ENCODE measurements around the gene UGT2B11. TPM values are rescaled to one million over a fixed set of nuclear protein-coding genes. Genes with fewer than 3 reads are reported as not detected.
"Not testable (repeated sequence)": the region's sequence is repeated elsewhere in the genome, so short reads cannot be mapped to it uniquely, and the experiment has no call there.

The UGT2B11 gene
- total RNA-seq, 1 donor from 2014 or later = not detected

DNA sequence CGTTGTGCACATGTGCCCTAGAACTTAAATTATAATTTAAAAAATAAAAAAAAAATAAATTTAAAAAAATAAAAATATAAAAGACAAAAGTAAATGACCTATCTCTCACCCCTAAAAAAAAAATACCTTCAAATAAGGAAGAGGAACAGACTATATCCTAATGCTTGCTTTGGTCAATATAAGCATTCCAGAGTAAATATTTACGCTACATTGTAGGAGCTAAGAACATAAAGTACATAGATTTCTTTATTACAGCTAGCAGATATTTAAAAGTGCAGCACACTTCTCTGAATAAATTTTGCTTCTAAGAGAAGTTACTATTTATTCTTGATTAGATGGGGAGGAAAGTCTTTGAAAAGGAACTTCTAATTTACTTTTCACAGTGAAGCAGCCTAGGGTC, 24.5 kb upstream of the UGT2B11 start:
- no peak for DNase-seq
- Mint-ChIP-seq H3K4me1 (ENCODE audit: low read depth, unreplicated experiment) (no peaks in the 10 kb centered on the region), H3K36me3 (ENCODE audit: unreplicated experiment) (no peaks in the 10 kb centered on the region), H3K27me3 (ENCODE audit: unreplicated experiment) (no peaks in the 10 kb centered on the region), H3K4me3 (ENCODE audit: unreplicated experiment) (no peak overlapping the region), H3K9me3 (ENCODE audit: unreplicated experiment) (no peaks in the 10 kb centered on the region), H3K27ac (ENCODE audit: unreplicated experiment) (no peak overlapping the region)
- no peak for TF ChIP-seq CTCF (IDR thresholded peaks at IDR 0.05; ENCODE audit: partially characterized antibody, unreplicated experiment)

DNA sequence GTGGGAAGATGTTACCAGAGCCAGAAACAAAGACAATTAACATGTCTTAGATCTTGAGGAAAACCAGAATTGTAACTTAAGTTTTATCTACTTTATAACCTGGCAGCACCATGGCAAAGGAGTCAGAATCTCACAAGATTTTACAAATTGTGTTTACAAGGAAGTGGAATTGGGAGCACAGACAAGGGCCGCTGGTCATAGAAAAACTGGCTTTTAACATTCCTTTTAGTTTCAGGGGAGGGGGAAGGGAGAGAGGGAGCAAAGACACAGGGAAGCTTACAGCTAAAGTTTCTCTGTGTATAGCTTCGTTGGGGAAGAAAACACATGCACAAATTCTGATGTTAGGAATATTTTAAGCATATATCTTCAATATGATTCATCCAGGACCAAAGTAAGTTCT, 10.3 kb upstream of the UGT2B11 start:
- peaks cover 2% of the 10 kb centered on the region for H3K27me3 Mint-ChIP-seq (ENCODE audit: unreplicated experiment)
- no peak overlapping the region for H3K27ac Mint-ChIP-seq (ENCODE audit: unreplicated experiment)
- no peaks in the 10 kb centered on the region for H3K4me1 Mint-ChIP-seq (ENCODE audit: low read depth, unreplicated experiment)
- no peak overlapping the region for H3K4me3 Mint-ChIP-seq (ENCODE audit: unreplicated experiment)
- no peaks in the 10 kb centered on the region for H3K36me3 Mint-ChIP-seq (ENCODE audit: unreplicated experiment)
- no peak for TF ChIP-seq CTCF (IDR thresholded peaks at IDR 0.05; ENCODE audit: partially characterized antibody, unreplicated experiment)
- H3K9me3 Mint-ChIP-seq (ENCODE audit: unreplicated experiment) = no peaks in the 10 kb centered on the region
- DNase-seq = no peak

GRCh38 chr4:69223277-69223676, 8.7 kb upstream of the UGT2B11 start:
- H3K27me3 Mint-ChIP-seq (ENCODE audit: unreplicated experiment); H3K9me3 Mint-ChIP-seq (ENCODE audit: unreplicated experiment); H3K4me3 Mint-ChIP-seq (ENCODE audit: unreplicated experiment); H3K36me3 Mint-ChIP-seq (ENCODE audit: unreplicated experiment); H3K27ac Mint-ChIP-seq (ENCODE audit: unreplicated experiment); H3K4me1 Mint-ChIP-seq (ENCODE audit: low read depth, unreplicated experiment); DNase-seq: not testable (repeated sequence)

DNA sequence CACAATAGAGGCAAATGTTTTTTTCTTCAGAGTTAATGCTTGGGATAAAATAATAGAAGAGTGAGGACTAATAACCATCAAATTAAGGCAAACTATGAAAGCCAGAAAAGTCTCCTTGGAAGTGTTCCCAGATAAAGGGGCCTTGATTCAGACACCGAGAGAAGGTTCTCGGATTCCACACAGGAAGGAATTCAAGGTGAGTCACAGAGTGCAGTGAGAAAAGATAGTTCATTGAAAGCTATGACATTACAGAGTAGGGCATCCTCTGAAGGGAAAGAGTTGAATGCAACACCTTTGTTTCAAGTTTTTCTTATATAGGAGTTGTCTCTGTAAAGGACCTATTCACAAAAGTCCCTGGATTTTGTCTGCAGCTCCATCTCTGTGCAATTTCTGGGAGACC, 3.9 kb upstream of the UGT2B11 start:
- H3K27me3 Mint-ChIP-seq (ENCODE audit: unreplicated experiment); H3K4me1 Mint-ChIP-seq (ENCODE audit: low read depth, unreplicated experiment); H3K27ac Mint-ChIP-seq (ENCODE audit: unreplicated experiment); DNase-seq; H3K4me3 Mint-ChIP-seq (ENCODE audit: unreplicated experiment); H3K9me3 Mint-ChIP-seq (ENCODE audit: unreplicated experiment); H3K36me3 Mint-ChIP-seq (ENCODE audit: unreplicated experiment): not testable (repeated sequence)

- DNase-seq = no peak
- H3K4me3 Mint-ChIP-seq (ENCODE audit: unreplicated experiment) = no peak overlapping the region
- no peak for TF ChIP-seq CTCF (IDR thresholded peaks at IDR 0.05; ENCODE audit: partially characterized antibody, unreplicated experiment)
- no peaks in the 10 kb centered on the region for H3K4me1 Mint-ChIP-seq (ENCODE audit: low read depth, unreplicated experiment)
- H3K9me3 Mint-ChIP-seq (ENCODE audit: unreplicated experiment) = no peaks in the 10 kb centered on the region
- H3K27ac Mint-ChIP-seq (ENCODE audit: unreplicated experiment) = no peak overlapping the region
- H3K36me3 Mint-ChIP-seq (ENCODE audit: unreplicated experiment) = no peaks in the 10 kb centered on the region
- no peaks in the 10 kb centered on the region for H3K27me3 Mint-ChIP-seq (ENCODE audit: unreplicated experiment)
Measured at GRCh38 chr4:69210911-69211310, 3.6 kb downstream of the UGT2B11 start.

DNA sequence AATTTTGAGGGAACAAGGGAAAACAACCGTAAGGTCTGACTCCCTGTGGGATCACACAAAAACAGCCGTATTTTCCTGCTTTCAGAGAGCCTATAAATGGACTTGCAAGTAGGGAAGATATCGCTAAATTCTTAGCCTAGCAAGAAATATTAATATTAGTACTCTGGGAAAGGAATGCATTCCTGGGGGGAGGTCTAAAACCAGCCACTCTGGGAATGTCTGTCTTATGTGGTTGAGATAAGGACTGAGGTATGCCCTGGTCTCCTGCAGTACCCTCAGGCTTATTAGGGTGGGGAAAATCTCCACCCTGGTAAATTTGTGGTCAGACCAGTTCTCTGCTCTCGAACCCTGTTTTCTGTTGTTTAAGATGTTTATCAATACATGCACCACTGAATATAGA, 16.0 kb downstream of the UGT2B11 start:
- H3K36me3 Mint-ChIP-seq (ENCODE audit: unreplicated experiment); H3K9me3 Mint-ChIP-seq (ENCODE audit: unreplicated experiment); H3K4me1 Mint-ChIP-seq (ENCODE audit: low read depth, unreplicated experiment); DNase-seq; H3K27ac Mint-ChIP-seq (ENCODE audit: unreplicated experiment); H3K4me3 Mint-ChIP-seq (ENCODE audit: unreplicated experiment); H3K27me3 Mint-ChIP-seq (ENCODE audit: unreplicated experiment): not testable (repeated sequence)
